ENCODE data around the gene MYH10.

The MYH10 gene

GRCh38 chr17:8670421-8670820 lies 39.9 kb upstream of the MYH10 start:
- no peak overlapping the region for H3K4me3 ChIP-seq (ENCODE audit: low read length)
- no peak for DNase-seq (ENCODE audit: low read depth)
- no peak for TF ChIP-seq CTCF (IDR thresholded peaks at IDR 0.05; ENCODE audit: insufficient read depth, low read depth, low read length, missing control alignments)

- H3K4me3 ChIP-seq (ENCODE audit: low read length) = no peak overlapping the region
- DNase-seq (ENCODE audit: low read depth) = no peak
- no peak for TF ChIP-seq CTCF (IDR thresholded peaks at IDR 0.05; ENCODE audit: insufficient read depth, low read depth, low read length, missing control alignments)
Observed at GRCh38 chr17:8668176-8668740, 37.7 kb upstream of the MYH10 start.

- no peak for DNase-seq (ENCODE audit: low read depth)
- no peak for TF ChIP-seq CTCF (IDR thresholded peaks at IDR 0.05; ENCODE audit: insufficient read depth, low read depth, low read length, missing control alignments)
- no peak overlapping the region for H3K4me3 ChIP-seq (ENCODE audit: low read length)
Observed at GRCh38 chr17:8667421-8667820, 36.9 kb upstream of the MYH10 start.

- no peak for DNase-seq (ENCODE audit: low read depth)
- TF ChIP-seq CTCF (IDR thresholded peaks at IDR 0.05; ENCODE audit: insufficient read depth, low read depth, low read length, missing control alignments) = no peak
- H3K4me3 ChIP-seq (ENCODE audit: low read length) = no peak overlapping the region
Observed at GRCh38 chr17:8665684-8666083, 35.2 kb upstream of the MYH10 start.

GRCh38 chr17:8664456-8665126 lies 34.1 kb upstream of the MYH10 start:
- DNase-seq (ENCODE audit: low read depth) = no peak
- no peak overlapping the region for H3K4me3 ChIP-seq (ENCODE audit: low read length)
- no peak for TF ChIP-seq CTCF (IDR thresholded peaks at IDR 0.05; ENCODE audit: insufficient read depth, low read depth, low read length, missing control alignments)

- H3K4me3 ChIP-seq (ENCODE audit: low read length) = no peak overlapping the region
- DNase-seq (ENCODE audit: low read depth) = no peak
- TF ChIP-seq CTCF (IDR thresholded peaks at IDR 0.05; ENCODE audit: insufficient read depth, low read depth, low read length, missing control alignments) = no peak
Observed at GRCh38 chr17:8662973-8663372, 32.4 kb upstream of the MYH10 start.

Data from epithelial cell of esophagus (primary cell).